Thymus (tissue), 11 donors: ENCODE results near the gene MRPL2. TPM values are rescaled to one million over a fixed set of nuclear protein-coding genes. Genes with fewer than 3 reads are reported as not detected.
A peak's percentile ranks its signal among the peaks of the same experiment; 100 is the strongest.

ENCODE experiments used
- DNase-seq, 9 donors: peaks; one replicate each; pipeline ENCODE4 v3.0.0-alpha.2; 2013; ENCODE audit warnings: low spot score in 9 of 9, low read depth in 6 of 9, missing footprints in 1 of 9
- H3K27ac ChIP-seq, 2 donors: one replicate each; pipeline ENCODE4 v1.5.1; 2013; ENCODE audit warnings: control low read depth in 1 of 2, low read depth in 1 of 2, low read length in 1 of 2, mild to moderate bottlenecking in 1 of 2, moderate library complexity in 1 of 2
- H3K27me3 ChIP-seq, 2 donors: one replicate each; pipeline ENCODE4 v1.5.1; 2013; ENCODE audit warnings: low read length in 1 of 2; ENCODE audit not compliant: control insufficient read depth in 2 of 2, insufficient read depth in 1 of 2
- H3K36me3 ChIP-seq, 2 donors: one replicate each; pipeline ENCODE4 v1.5.1; 2013; ENCODE audit warnings: low read length in 1 of 2, mild to moderate bottlenecking in 1 of 2, moderate library complexity in 1 of 2; ENCODE audit not compliant: control insufficient read depth in 2 of 2, insufficient read depth in 2 of 2
- H3K4me1 ChIP-seq, 2 donors: one replicate each; pipeline ENCODE4 v1.5.1; 2013; ENCODE audit warnings: low read length in 2 of 2; ENCODE audit not compliant: control insufficient read depth in 2 of 2, insufficient read depth in 2 of 2
- H3K4me3 ChIP-seq, 2 donors: one replicate each; pipeline ENCODE4 v1.5.1; 2013; ENCODE audit warnings: low read length in 2 of 2, control low read depth in 1 of 2, mild to moderate bottlenecking in 1 of 2
- H3K9me3 ChIP-seq, 2 donors: one replicate each; pipeline ENCODE4 v1.5.1; 2013; ENCODE audit warnings: low read length in 1 of 2, mild to moderate bottlenecking in 1 of 2; ENCODE audit not compliant: control insufficient read depth in 2 of 2, insufficient read depth in 1 of 2
- WGBS: extraction: QIAGEN DNeasy Blood & Tissue Kit; methylation state at CpG from one replicate; pipeline ENCODE4 v1.1.7; 2013; 5-methylcytosine and 5-hydroxymethylcytosine counted together
- polyA plus RNA-seq: library from polyadenylated mRNA; stranded (reverse); fragments of 200-250 nt; gene quantifications from one replicate; pipeline ENCODE4 v1.2.3, GENCODE V29; 2013
- total RNA-seq: library from RNA; stranded (reverse); fragments of 120-200 nt; gene quantifications from one replicate; pipeline ENCODE4 v1.2.4, GENCODE V29; 2013
- donor health status: healthy.

MRPL2 gene
- total and polyA plus RNA-seq, 2 donors, result 28.0 to 49.9 TPM

DNA sequence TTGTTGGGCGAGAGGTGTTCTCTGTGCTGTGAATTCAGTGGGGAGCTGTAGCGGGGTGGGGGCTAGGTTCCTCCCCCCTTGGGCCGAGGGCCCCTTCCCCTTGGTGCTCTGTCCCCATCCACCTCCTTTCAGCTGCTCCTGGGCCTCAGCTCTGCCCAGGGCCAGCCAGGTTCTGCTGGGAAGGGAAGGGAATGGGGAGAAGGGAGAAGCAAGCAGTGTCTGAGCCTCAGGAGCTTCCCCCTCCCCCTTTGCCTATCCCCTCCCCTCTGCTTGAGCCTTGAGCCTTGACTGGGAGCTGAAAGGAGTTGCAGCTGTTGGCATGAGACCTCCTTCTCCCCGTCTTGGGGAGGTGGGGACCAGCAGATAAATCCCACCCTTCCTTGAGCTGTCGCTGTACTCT, 38.4 kb downstream of the MRPL2 start:
- peak overlapping the region; percentile 83 to 84 for H3K4me3 ChIP-seq
- H3K27ac ChIP-seq, result peak overlapping the region; percentile 73 to 87
- DNase-seq, result no peak
- peaks cover 1 to 5% of the 10 kb centered on the region in 2 donors for H3K9me3 ChIP-seq
- 83% methylated on average over 5 of the region's 5 CpGs for WGBS
- peaks cover 58 to 75% of the 10 kb centered on the region in 2 donors for H3K36me3 ChIP-seq
- no peaks in the 10 kb centered on the region for H3K27me3 ChIP-seq
- H3K4me1 ChIP-seq, result peaks cover 8 to 42% of the 10 kb centered on the region in 2 donors

GRCh38 chr6:43020052-43020705, 39.1 kb downstream of the MRPL2 start:
- no peaks in the 10 kb centered on the region for H3K27me3 ChIP-seq
- peaks cover 54 to 69% of the 10 kb centered on the region in 2 donors for H3K36me3 ChIP-seq
- peaks cover 10 to 48% of the 10 kb centered on the region in 2 donors for H3K4me1 ChIP-seq
- DNase-seq, result no peak
- peaks cover 1 to 5% of the 10 kb centered on the region in 2 donors for H3K9me3 ChIP-seq
- H3K4me3 ChIP-seq, result no peak overlapping the region
- H3K27ac ChIP-seq, result no peak overlapping the region
- 98% methylated on average over 3 of the region's 3 CpGs for WGBS

DNA sequence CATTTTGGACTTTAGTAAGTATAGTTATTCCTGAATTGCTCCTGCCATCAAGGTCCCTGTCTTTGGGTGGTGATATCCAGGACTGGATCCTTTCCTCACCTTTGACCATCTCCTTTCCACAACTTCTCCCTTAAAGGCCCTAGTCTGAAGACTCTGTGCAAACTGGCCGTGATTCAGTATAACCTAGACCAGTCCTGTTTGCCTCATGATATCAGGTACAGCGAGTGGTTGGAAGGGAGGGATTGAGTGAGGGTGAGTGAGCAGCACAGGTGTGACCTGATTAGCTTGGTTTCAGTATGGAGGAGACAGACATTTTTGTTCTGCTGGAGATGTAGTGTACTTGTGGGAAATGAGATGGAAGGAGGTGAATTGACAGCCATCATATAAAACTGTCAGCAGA, 40.1 kb downstream of the MRPL2 start:
- WGBS, result over 99% methylated on average over 2 of the region's 2 CpGs
- no peaks in the 10 kb centered on the region for H3K27me3 ChIP-seq
- peak overlapping the region in 1 of 2 donors; percentile 49 for H3K27ac ChIP-seq
- no peak overlapping the region for H3K4me3 ChIP-seq
- H3K9me3 ChIP-seq, result peaks cover 1 to 5% of the 10 kb centered on the region in 2 donors
- H3K4me1 ChIP-seq, result peaks cover 17 to 57% of the 10 kb centered on the region in 2 donors
- DNase-seq, result no peak
- peaks cover 43 to 59% of the 10 kb centered on the region in 2 donors for H3K36me3 ChIP-seq

DNA sequence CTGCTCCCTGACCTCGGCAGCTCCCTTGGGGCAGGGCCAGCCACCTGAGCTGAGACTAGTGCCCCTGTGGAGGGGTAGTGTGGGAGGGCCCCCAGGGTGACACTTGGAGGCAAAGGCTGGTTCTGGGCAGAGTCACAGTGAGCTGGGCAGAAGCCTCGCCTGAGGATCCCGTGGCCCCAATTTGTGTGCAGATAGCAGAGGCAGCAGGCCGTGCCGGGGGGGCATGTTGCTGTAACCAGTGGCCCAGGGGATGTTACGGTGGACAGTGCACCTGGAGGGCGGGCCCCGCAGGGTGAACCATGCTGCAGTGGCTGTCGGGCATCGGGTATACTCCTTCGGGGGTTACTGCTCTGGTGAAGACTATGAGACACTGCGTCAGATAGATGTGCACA, 42.3 kb downstream of the MRPL2 start:
- H3K4me1 ChIP-seq, result peaks cover 20 to 60% of the 10 kb centered on the region in 2 donors
- no peaks in the 10 kb centered on the region for H3K27me3 ChIP-seq
- H3K9me3 ChIP-seq, result peaks cover 1 to 10% of the 10 kb centered on the region in 2 donors
- WGBS, result 98% methylated on average over 12 of the region's 12 CpGs
- H3K27ac ChIP-seq, result no peak overlapping the region
- DNase-seq, result no peak
- H3K4me3 ChIP-seq, result no peak overlapping the region
- H3K36me3 ChIP-seq, result peaks cover 40 to 58% of the 10 kb centered on the region in 2 donors

- WGBS, result 92% methylated on average over 7 of the region's 7 CpGs
- Histone ChIP-seq H3K4me3 (no peak overlapping the region), H3K27me3 (no peaks in the 10 kb centered on the region), H3K9me3 (peaks cover 1 to 10% of the 10 kb centered on the region in 2 donors), H3K36me3 (peaks cover 46 to 63% of the 10 kb centered on the region in 2 donors), H3K4me1 (peaks cover 20 to 59% of the 10 kb centered on the region in 2 donors), H3K27ac (no peak overlapping the region)
- DNase-seq, result no peak
These were observed 42.9 kb downstream of the MRPL2 start for GRCh38 chr6:43016176-43016942.

GRCh38 chr6:43014434-43014909, 44.8 kb downstream of the MRPL2 start:
- Histone ChIP-seq H3K9me3 (peaks cover 1 to 5% of the 10 kb centered on the region in 2 donors), H3K27ac (peak overlapping the region in 1 of 2 donors; percentile 68), H3K4me1 (peaks cover 16 to 51% of the 10 kb centered on the region in 2 donors), H3K36me3 (peaks cover 54 to 66% of the 10 kb centered on the region in 2 donors), H3K4me3 (peak overlapping the region; percentile 69 to 84), H3K27me3 (no peaks in the 10 kb centered on the region)
- DNase-seq, result no peak
- 1% methylated on average over 7 of the region's 7 CpGs for WGBS

- under 1% methylated on average over 51 of the region's 51 CpGs for whole genome bisulfite sequencing
- Histone ChIP-seq H3K9me3 (peaks cover 1 to 5% of the 10 kb centered on the region in 2 donors), H3K27ac (peak within 1 kb of the TSS; percentile 68 to 70), H3K4me1 (peaks cover 16 to 49% of the 10 kb centered on the region in 2 donors), H3K36me3 (peaks cover 54 to 67% of the 10 kb centered on the region in 2 donors), H3K4me3 (peak within 1 kb of the TSS; percentile 69 to 84), H3K27me3 (no peaks in the 10 kb centered on the region)
- DNase-seq, result peak; percentile 97 to 100 (median 99)
These were observed 45.3 kb downstream of the MRPL2 start, which contains the start of the genes KLHDC3 and MEA1 for GRCh38 chr6:43013843-43014433. TSS of gene KLHDC3 (plus strand) at chr6:43014249. CDS start at chr6:43017193, 2,944 bp downstream. TSS of gene MEA1 (minus strand) at chr6:43013946. CDS start at chr6:43013813, 133 bp downstream.

GRCh38 chr6:43013097-43013842, 46.0 kb downstream of the MRPL2 start:
- Histone ChIP-seq H3K36me3 (peaks cover 54 to 67% of the 10 kb centered on the region in 2 donors), H3K27ac (peak overlapping the region; percentile 60 to 70), H3K4me1 (peaks cover 16 to 45% of the 10 kb centered on the region in 2 donors), H3K9me3 (peaks cover under 1 to 5% of the 10 kb centered on the region in 2 donors), H3K27me3 (no peaks in the 10 kb centered on the region), H3K4me3 (peak overlapping the region; percentile 69 to 84)
- 4% methylated on average over 25 of the region's 25 CpGs for WGBS
- no peak for DNase-seq
